ENCODE results near the gene GET3.
A peak's percentile ranks its signal among the peaks of the same experiment; 100 is the strongest.

The GET3 gene

GRCh38 chr19:12737835-12738351 lies 596 bp downstream of the GET3 start:
- peaks cover 21% of the 10 kb centered on the region for H3K36me3 ChIP-seq (ENCODE audit: control insufficient read depth, low read length)
- no peaks in the 10 kb centered on the region for H3K27me3 ChIP-seq (ENCODE audit: control insufficient read depth, low read length)
- peaks cover 26% of the 10 kb centered on the region for H3K4me1 ChIP-seq (ENCODE audit: control insufficient read depth, low read length)
- H3K9me3 ChIP-seq (ENCODE audit: control insufficient read depth, insufficient read depth, low read length): no peaks in the 10 kb centered on the region
- H3F3A ChIP-seq (ENCODE audit: control insufficient read depth, insufficient read depth): peaks cover 4% of the 10 kb centered on the region
- peaks cover 10% of the 10 kb centered on the region for H4K20me1 ChIP-seq (ENCODE audit: control insufficient read depth, insufficient read depth, low read depth, low read length)
- TF ChIP-seq EZH2phosphoT487 (IDR thresholded peaks at IDR 0.05; ENCODE audit: borderline replicate concordance, low read length) (no peak), CTCF (IDR thresholded peaks at IDR 0.05; ENCODE audit: low read depth, low read length, poor library complexity, severe bottlenecking) (no peak)
- H3K4me3 ChIP-seq (ENCODE audit: low read length): peak overlapping the region; percentile 86
- peaks cover 36% of the 10 kb centered on the region for H3K79me2 ChIP-seq (ENCODE audit: control insufficient read depth, low read length)
- peak overlapping the region; percentile 77 for H3K4me2 ChIP-seq (ENCODE audit: low read length)
- no peak overlapping the region for H3K27ac ChIP-seq (ENCODE audit: low read depth, low read length)
- no peaks in the 10 kb centered on the region for H3K9me2 ChIP-seq (replicated peaks; ENCODE audit: control insufficient read depth, low read length)

GRCh38 chr19:12745166-12745897 lies 8.0 kb downstream of the GET3 start:
- Histone ChIP-seq H3K4me1 (ENCODE audit: control insufficient read depth, low read length) (peaks cover 9% of the 10 kb centered on the region), H3K9me2 (replicated peaks; ENCODE audit: control insufficient read depth, low read length) (no peaks in the 10 kb centered on the region), H3K4me2 (ENCODE audit: low read length) (no peak overlapping the region), H3K79me2 (ENCODE audit: control insufficient read depth, low read length) (no peaks in the 10 kb centered on the region), H3K36me3 (ENCODE audit: control insufficient read depth, low read length) (peaks cover 33% of the 10 kb centered on the region), H3K4me3 (ENCODE audit: low read length) (no peak overlapping the region), H3K27ac (ENCODE audit: low read depth, low read length) (no peak overlapping the region), H3K27me3 (ENCODE audit: control insufficient read depth, low read length) (peaks cover 4% of the 10 kb centered on the region), H3F3A (ENCODE audit: control insufficient read depth, insufficient read depth) (no peaks in the 10 kb centered on the region), H4K20me1 (ENCODE audit: control insufficient read depth, insufficient read depth, low read depth, low read length) (no peaks in the 10 kb centered on the region), H3K9me3 (ENCODE audit: control insufficient read depth, insufficient read depth, low read length) (no peaks in the 10 kb centered on the region)
- TF ChIP-seq EZH2phosphoT487 (IDR thresholded peaks at IDR 0.05; ENCODE audit: borderline replicate concordance, low read length): no peak
- TF ChIP-seq CTCF (IDR thresholded peaks at IDR 0.05; ENCODE audit: low read depth, low read length, poor library complexity, severe bottlenecking): no peak

- Histone ChIP-seq H3F3A (ENCODE audit: control insufficient read depth, insufficient read depth) (no peaks in the 10 kb centered on the region), H3K27ac (ENCODE audit: low read depth, low read length) (no peak overlapping the region), H3K4me3 (ENCODE audit: low read length) (no peak overlapping the region), H3K9me3 (ENCODE audit: control insufficient read depth, insufficient read depth, low read length) (no peaks in the 10 kb centered on the region), H3K9me2 (replicated peaks; ENCODE audit: control insufficient read depth, low read length) (no peaks in the 10 kb centered on the region), H3K36me3 (ENCODE audit: control insufficient read depth, low read length) (peaks cover 33% of the 10 kb centered on the region), H3K27me3 (ENCODE audit: control insufficient read depth, low read length) (peaks cover 25% of the 10 kb centered on the region), H3K4me2 (ENCODE audit: low read length) (no peak overlapping the region), H3K4me1 (ENCODE audit: control insufficient read depth, low read length) (peaks cover 10% of the 10 kb centered on the region), H4K20me1 (ENCODE audit: control insufficient read depth, insufficient read depth, low read depth, low read length) (no peaks in the 10 kb centered on the region), H3K79me2 (ENCODE audit: control insufficient read depth, low read length) (no peaks in the 10 kb centered on the region)
- TF ChIP-seq EZH2phosphoT487 (IDR thresholded peaks at IDR 0.05; ENCODE audit: borderline replicate concordance, low read length) (no peak), CTCF (IDR thresholded peaks at IDR 0.05; ENCODE audit: low read depth, low read length, poor library complexity, severe bottlenecking) (no peak)
These were observed 11.2 kb downstream of the GET3 start for GRCh38 chr19:12748489-12748888.

All from DOHH2 (cell line).